Neuronal stem cell (in vitro differentiated cells): ENCODE results near the gene OR7G3.

ENCODE experiments used
- DNase-seq: peaks from one replicate; pipeline ENCODE4 v3.0.0-alpha.2; 2013; ENCODE audit warnings: low spot score
- H2AFZ ChIP-seq: one replicate; pipeline ENCODE4 v1.6.1; 2013; ENCODE audit warnings: mild to moderate bottlenecking, low read length, inconsistent platforms
- H2AK5ac ChIP-seq: 2 replicates; pipeline ENCODE4 v1.6.1; 2013; ENCODE audit warnings: low read depth, mild to moderate bottlenecking, inconsistent platforms, low read length, moderate library complexity, mixed read lengths
- H2BK120ac ChIP-seq: 2 replicates; pipeline ENCODE4 v1.6.1; 2013; ENCODE audit warnings: low read depth, mild to moderate bottlenecking, inconsistent platforms, low read length, moderate library complexity, mixed read lengths
- H2BK12ac ChIP-seq: one replicate; pipeline ENCODE4 v1.6.1; 2013; ENCODE audit warnings: low read length, inconsistent platforms
- H2BK15ac ChIP-seq: 2 replicates; pipeline ENCODE4 v1.6.1; 2013; ENCODE audit warnings: mild to moderate bottlenecking, low read length, inconsistent platforms, mixed read lengths
- H2BK5ac ChIP-seq: one replicate; pipeline ENCODE4 v1.6.1; 2013; ENCODE audit warnings: inconsistent platforms, mild to moderate bottlenecking, low read length, moderate library complexity
- H3K14ac ChIP-seq: one replicate; pipeline ENCODE4 v1.6.1; 2013; ENCODE audit warnings: low read length, inconsistent platforms
- H3K18ac ChIP-seq: 2 replicates; pipeline ENCODE4 v1.6.1; 2013; ENCODE audit warnings: low read length, inconsistent platforms
- H3K23ac ChIP-seq: 2 replicates; pipeline ENCODE4 v1.6.1; 2013; ENCODE audit warnings: low read depth, mild to moderate bottlenecking, mixed read lengths, low read length, inconsistent platforms; ENCODE audit not compliant: poor library complexity
- H3K27ac ChIP-seq: replicated peaks from 3 replicates; pipeline ENCODE4 v1.5.1; 2013; ENCODE audit warnings: low read length, inconsistent platforms
- H3K27me3 ChIP-seq, 3 experiments: 2 replicates each; pipeline ENCODE4 v1.6.1; 2013; ENCODE audit warnings: low read length in 3 of 3, mild to moderate bottlenecking in 2 of 3, inconsistent platforms in 1 of 3, low read depth in 1 of 3, mixed read lengths in 1 of 3, moderate library complexity in 1 of 3; ENCODE audit not compliant: control insufficient read depth in 3 of 3, insufficient read depth in 3 of 3
- H3K36me3 ChIP-seq, 2 donors: replicated peaks in 1 of 2; 2 replicates each; pipeline ENCODE4 v1.6.1; 2013; ENCODE audit warnings: low read length in 2 of 2; ENCODE audit not compliant: control insufficient read depth in 2 of 2, insufficient read depth in 2 of 2
- H3K4ac ChIP-seq: 2 replicates; pipeline ENCODE4 v1.6.1; 2013; ENCODE audit warnings: inconsistent platforms, mild to moderate bottlenecking, low read length, moderate library complexity
- H3K4me1 ChIP-seq, 2 donors: 1 replicate in 1 of 2; 2 replicates in 1 of 2; pipeline ENCODE4 v1.6.1; 2013; ENCODE audit warnings: low read length in 2 of 2, low read depth in 1 of 2; ENCODE audit not compliant: control insufficient read depth in 2 of 2, insufficient read depth in 1 of 2
- H3K4me2 ChIP-seq: one replicate; pipeline ENCODE4 v1.6.1; 2013; ENCODE audit warnings: mild to moderate bottlenecking, low read length, inconsistent platforms; ENCODE audit not compliant: insufficient read depth, poor library complexity, severe bottlenecking
- H3K4me3 ChIP-seq, 2 donors: 2 replicates each; pipeline ENCODE4 v1.5.1; 2013; ENCODE audit warnings: low read length in 2 of 2, mild to moderate bottlenecking in 2 of 2, inconsistent platforms in 1 of 2, moderate library complexity in 1 of 2
- H3K79me1 ChIP-seq: one replicate; pipeline ENCODE4 v1.6.1; 2013; ENCODE audit warnings: low read depth, mild to moderate bottlenecking, inconsistent platforms, low read length, moderate library complexity
- H3K9ac ChIP-seq: one replicate; pipeline ENCODE4 v1.6.1; 2013; ENCODE audit warnings: mild to moderate bottlenecking, low read depth, low read length, inconsistent platforms; ENCODE audit not compliant: poor library complexity
- H3K9me3 ChIP-seq, 2 donors: replicated peaks in 1 of 2; 2 replicates each; pipeline versions ENCODE3 to v1.6.1; 2013; ENCODE audit warnings: low read length in 2 of 2, mild to moderate bottlenecking in 2 of 2, inconsistent platforms in 1 of 2, low read depth in 1 of 2, mixed read lengths in 1 of 2, moderate library complexity in 1 of 2; ENCODE audit not compliant: control insufficient read depth in 2 of 2, insufficient read depth in 1 of 2
- H4K8ac ChIP-seq: one replicate; pipeline ENCODE4 v1.6.1; 2013; ENCODE audit warnings: low read depth, mild to moderate bottlenecking, inconsistent platforms, low read length, moderate library complexity
- H4K91ac ChIP-seq: one replicate; pipeline ENCODE4 v1.6.1; 2013; ENCODE audit warnings: low read length, low read depth, mild to moderate bottlenecking, inconsistent platforms; ENCODE audit not compliant: poor library complexity
- WGBS, 2 donors: extraction: QIAGEN DNeasy Blood & Tissue Kit; methylation state at CpG; one replicate each; pipeline ENCODE4 v1.1.7; 2013; ENCODE audit warnings: missing lambda C conversion rate in 2 of 2, mixed read lengths in 1 of 2; ENCODE audit not compliant: insufficient read length in 2 of 2, insufficient replicate concordance in 1 of 2; ENCODE audit errors: extremely low coverage in 2 of 2; 5-methylcytosine and 5-hydroxymethylcytosine counted together

The OR7G3 gene

GRCh38 chr19:9148697-9149096, 21.9 kb upstream of the OR7G3 start:
- Histone ChIP-seq H4K8ac (no peak overlapping the region), H3K27ac (no peak overlapping the region), H3K14ac (no peak overlapping the region), H3K79me1 (peaks cover 16% of the 10 kb centered on the region), H3K36me3 (peaks cover 25 to 55% of the 10 kb centered on the region in 2 donors), H2AK5ac (no peak overlapping the region), H2BK12ac (no peak overlapping the region), H3K9ac (no peak overlapping the region), H4K91ac (no peak overlapping the region), H2BK120ac (no peak overlapping the region), H3K18ac (no peak overlapping the region), H3K4me3 (no peak overlapping the region), H3K23ac (no peak overlapping the region), H2BK5ac (no peak overlapping the region), H3K4ac (no peak overlapping the region), H3K4me2 (no peak overlapping the region), H3K9me3 (peaks cover 47 to 88% of the 10 kb centered on the region in 2 donors), H2BK15ac (no peak overlapping the region), H3K4me1 (no peaks in the 10 kb centered on the region), H3K27me3 (no peaks in the 10 kb centered on the region), H2AFZ (no peak overlapping the region)
- no peak for DNase-seq
- WGBS, 2 donors, result no CpG with 5 or more reads among the region's 3 CpGs

- H3K4ac ChIP-seq, result no peak overlapping the region
- H2BK12ac ChIP-seq, result no peak overlapping the region
- H3K4me1 ChIP-seq, result no peaks in the 10 kb centered on the region
- no peaks in the 10 kb centered on the region for H3K27me3 ChIP-seq
- H2AK5ac ChIP-seq, result no peak overlapping the region
- H3K27ac ChIP-seq, result no peak overlapping the region
- H2BK5ac ChIP-seq, result no peak overlapping the region
- no peak for DNase-seq
- H3K79me1 ChIP-seq, result peaks cover 16% of the 10 kb centered on the region
- peaks cover 19 to 51% of the 10 kb centered on the region in 2 donors for H3K36me3 ChIP-seq
- H3K9me3 ChIP-seq, result peaks cover 38 to 89% of the 10 kb centered on the region in 2 donors
- no peak overlapping the region for H3K4me2 ChIP-seq
- no peak overlapping the region for H3K14ac ChIP-seq
- no peak overlapping the region for H2AFZ ChIP-seq
- WGBS, 2 donors, result no CpG with 5 or more reads among the region's 1 CpG
- no peak overlapping the region for H4K8ac ChIP-seq
- H3K23ac ChIP-seq, result no peak overlapping the region
- H3K9ac ChIP-seq, result no peak overlapping the region
- no peak overlapping the region for H3K4me3 ChIP-seq
- H3K18ac ChIP-seq, result no peak overlapping the region
- no peak overlapping the region for H2BK120ac ChIP-seq
- H2BK15ac ChIP-seq, result no peak overlapping the region
- no peak overlapping the region for H4K91ac ChIP-seq
These were observed 20.1 kb upstream of the OR7G3 start for GRCh38 chr19:9146882-9147281.

GRCh38 chr19:9144920-9145319, 18.2 kb upstream of the OR7G3 start:
- H2BK120ac ChIP-seq, result no peak overlapping the region
- no peak overlapping the region for H3K4ac ChIP-seq
- DNase-seq, result no peak
- no peak overlapping the region for H2BK15ac ChIP-seq
- H3K9me3 ChIP-seq, result peaks cover 28 to 75% of the 10 kb centered on the region in 2 donors
- H3K18ac ChIP-seq, result no peak overlapping the region
- H3K4me2 ChIP-seq, result no peak overlapping the region
- H3K23ac ChIP-seq, result no peak overlapping the region
- no peak overlapping the region for H4K91ac ChIP-seq
- no peak overlapping the region for H2AFZ ChIP-seq
- peaks cover 13 to 52% of the 10 kb centered on the region in 2 donors for H3K36me3 ChIP-seq
- no peak overlapping the region for H3K27ac ChIP-seq
- H3K27me3 ChIP-seq, result no peaks in the 10 kb centered on the region
- H2AK5ac ChIP-seq, result no peak overlapping the region
- H3K9ac ChIP-seq, result no peak overlapping the region
- H2BK12ac ChIP-seq, result no peak overlapping the region
- WGBS, 2 donors, result no CpG with 5 or more reads among the region's 5 CpGs
- H4K8ac ChIP-seq, result no peak overlapping the region
- H3K4me3 ChIP-seq, result no peak overlapping the region
- H3K4me1 ChIP-seq, result peaks cover 0 to 4% of the 10 kb centered on the region in 2 donors
- H2BK5ac ChIP-seq, result no peak overlapping the region
- no peak overlapping the region for H3K14ac ChIP-seq
- H3K79me1 ChIP-seq, result peaks cover 13% of the 10 kb centered on the region

GRCh38 chr19:9140159-9140874, 13.6 kb upstream of the OR7G3 start, which contains the start of gene ZNF317:
TSS of gene ZNF317 (plus strand) at chr19:9140397. CDS start at chr19:9156017, 15,620 bp downstream.
- Histone ChIP-seq H2BK15ac (no peak within 1 kb of the TSS), H2BK5ac (no peak within 1 kb of the TSS), H3K4ac (no peak within 1 kb of the TSS), H3K27me3 (no peaks in the 10 kb centered on the region), H2BK120ac (no peak within 1 kb of the TSS), H3K4me2 (peak within 1 kb of the TSS; percentile 79), H3K9me3 (peaks cover 5 to 33% of the 10 kb centered on the region in 2 donors), H3K9ac (peak within 1 kb of the TSS; percentile 85), H3K18ac (peak within 1 kb of the TSS; percentile 68), H2BK12ac (no peak within 1 kb of the TSS), H3K36me3 (peaks cover 2 to 26% of the 10 kb centered on the region in 2 donors), H3K79me1 (no peaks in the 10 kb centered on the region), H3K23ac (no peak within 1 kb of the TSS), H3K14ac (peak within 1 kb of the TSS; percentile 64), H3K4me1 (peaks cover 0 to 4% of the 10 kb centered on the region in 2 donors), H3K27ac (no peak within 1 kb of the TSS), H2AK5ac (no peak within 1 kb of the TSS), H4K8ac (no peak within 1 kb of the TSS), H2AFZ (peak within 1 kb of the TSS; percentile 95), H3K4me3 (peak within 1 kb of the TSS; percentile 93 to 97), H4K91ac (no peak within 1 kb of the TSS)
- DNase-seq, result peak; percentile 93
- no CpG with 5 or more reads among the region's 43 CpGs for WGBS, 2 donors
